ENCODE data around the gene SMC3.
"Not testable (repeated sequence)": the region's sequence is repeated elsewhere in the genome, so short reads cannot be mapped to it uniquely, and the experiment has no call there.

Gene SMC3

DNA sequence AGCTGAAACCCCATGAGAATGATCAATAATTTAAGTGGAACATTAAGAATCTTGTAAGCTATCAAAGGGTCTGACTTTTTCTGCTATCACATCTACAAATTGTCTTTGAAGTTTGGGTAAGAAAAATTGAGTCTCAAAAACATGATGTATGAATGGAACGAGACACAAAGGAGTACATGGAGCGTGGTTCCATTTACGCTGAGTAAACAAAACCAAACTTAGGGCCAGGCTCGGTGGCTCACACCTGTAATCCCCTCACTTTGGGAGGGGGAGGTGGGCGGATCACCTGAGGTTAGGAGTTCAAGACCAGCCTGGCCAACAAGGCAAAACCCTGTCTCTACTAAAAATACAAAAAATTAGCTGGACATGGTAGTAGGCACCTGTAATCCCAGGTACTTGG lies 24.3 kb downstream of the SMC3 start:
- DNase-seq: no peak

DNA sequence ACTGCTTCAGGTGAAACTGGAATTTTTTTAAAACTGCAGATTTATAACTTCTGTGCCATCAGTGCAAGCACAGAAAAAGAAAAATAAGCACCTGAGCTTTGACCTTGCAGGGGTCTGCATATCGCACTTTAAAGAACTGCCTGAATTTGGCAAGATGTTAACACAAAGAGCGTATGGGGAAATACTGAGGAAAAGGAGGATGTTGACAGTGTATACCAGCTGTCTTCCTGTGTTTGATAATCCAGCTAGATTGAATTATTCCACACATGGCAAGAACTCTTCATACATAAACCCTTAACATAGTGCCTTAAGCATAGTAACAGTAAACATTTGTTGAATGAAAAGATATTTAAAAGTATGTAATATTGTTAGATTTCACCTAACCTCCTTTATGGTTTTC lies 30.0 kb downstream of the SMC3 start:
- DNase-seq: no peak

DNA sequence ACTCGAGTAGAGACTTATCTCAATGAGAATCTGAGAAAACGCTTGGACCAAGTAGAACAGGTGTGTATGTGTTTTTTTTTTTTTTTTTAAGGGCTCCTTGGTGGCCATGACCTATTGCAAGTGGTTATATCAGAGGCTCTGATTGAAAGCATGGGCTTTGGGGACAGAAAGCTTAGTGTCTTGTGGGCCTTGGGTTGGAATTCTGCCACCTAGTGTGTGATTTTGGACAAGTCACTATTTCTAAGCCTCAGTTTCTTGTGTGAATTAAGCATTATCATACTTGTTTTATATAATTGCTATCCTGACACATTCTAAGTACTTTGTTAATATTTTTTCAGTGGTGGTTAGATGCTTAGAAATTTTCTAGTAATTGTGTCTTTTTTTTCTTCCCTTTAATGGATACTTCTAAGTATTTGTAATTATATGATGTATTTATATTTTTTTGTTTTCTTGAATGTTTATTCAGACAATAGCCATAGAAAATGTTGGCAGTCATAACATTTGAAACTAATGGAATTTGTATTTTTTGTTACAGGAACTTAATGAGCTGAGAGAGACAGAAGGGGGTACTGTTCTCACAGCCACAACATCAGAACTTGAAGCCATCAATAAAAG lies 33.1 kb downstream of the SMC3 start:
- no peak for DNase-seq

DNA sequence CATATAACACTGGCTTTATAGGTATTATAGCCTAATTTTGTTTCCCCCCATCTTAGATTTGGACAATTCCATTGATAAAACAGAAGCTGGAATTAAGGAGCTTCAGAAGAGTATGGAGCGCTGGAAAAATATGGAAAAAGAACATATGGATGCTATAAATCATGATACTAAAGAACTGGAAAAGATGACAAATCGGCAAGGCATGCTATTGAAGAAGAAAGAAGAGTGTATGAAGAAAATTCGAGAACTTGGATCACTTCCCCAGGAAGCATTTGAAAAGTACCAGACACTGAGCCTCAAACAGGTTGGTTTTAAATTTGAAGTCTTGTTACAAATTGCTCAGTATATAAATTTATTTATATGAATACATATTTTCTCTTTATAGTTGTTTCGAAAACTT lies 34.1 kb downstream of the SMC3 start:
- DNase-seq: no peak

DNA sequence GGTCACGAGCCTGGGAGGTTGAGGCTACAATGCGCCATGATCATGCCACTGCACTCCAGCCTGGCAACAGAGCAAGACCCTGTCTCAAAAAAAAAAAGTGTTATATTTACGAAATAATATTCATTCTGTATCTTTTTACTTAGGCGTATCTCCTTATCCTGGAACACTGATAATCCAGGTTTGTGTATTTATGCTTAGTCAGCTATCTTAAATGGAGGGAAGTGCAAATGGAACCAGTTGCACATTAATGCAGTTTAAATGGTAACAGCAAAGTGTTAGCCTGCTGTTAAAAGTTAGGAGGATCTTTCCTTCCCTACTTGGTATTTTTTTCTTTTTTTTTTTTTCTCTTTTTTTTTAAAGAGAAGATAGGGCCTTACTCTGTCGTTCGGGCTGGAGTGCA lies 40.6 kb downstream of the SMC3 start:
- DNase-seq: no peak

DNA sequence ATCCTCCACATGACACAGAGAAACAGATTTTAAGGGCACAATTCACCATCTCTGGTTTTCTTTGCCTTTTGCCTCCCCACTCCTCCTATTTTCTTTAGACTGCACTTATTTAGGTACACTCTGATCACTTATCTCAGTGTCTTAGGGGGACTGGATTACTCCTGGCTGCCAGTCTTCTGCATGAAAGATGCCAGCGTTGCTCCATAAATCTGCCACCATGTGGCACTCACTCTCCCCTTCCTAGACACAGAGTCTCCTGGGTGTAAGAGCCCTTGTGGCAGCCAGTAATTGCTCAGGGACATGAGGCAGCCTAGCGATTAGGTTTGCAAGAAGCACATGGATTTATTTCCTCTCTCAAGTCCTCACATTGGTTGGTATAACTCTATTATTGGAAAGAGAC lies 42.1 kb downstream of the SMC3 start:
- DNase-seq: no peak

DNA sequence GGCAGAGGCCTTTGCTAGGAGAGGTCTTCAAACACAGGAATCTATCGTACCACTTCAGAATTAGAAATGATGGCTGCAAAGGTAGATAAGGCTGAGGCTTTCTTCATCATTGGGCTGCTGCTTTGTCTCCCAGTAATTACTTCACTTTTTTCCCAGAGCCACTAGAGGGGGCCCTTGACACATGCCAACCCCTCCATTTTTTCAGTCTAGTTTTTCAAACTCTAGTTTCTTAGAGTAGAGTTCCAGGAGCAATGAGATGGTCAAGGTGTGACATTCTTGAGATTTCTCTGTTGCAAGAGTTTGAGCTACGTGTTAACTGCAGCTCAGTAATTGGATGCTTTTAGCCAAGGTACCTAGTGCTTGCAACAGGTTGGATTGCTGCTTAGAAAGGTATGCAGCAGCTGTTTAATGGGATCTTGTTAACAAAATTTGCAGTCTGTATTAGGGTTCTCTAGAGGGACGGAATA lies 42.8 kb downstream of the SMC3 start:
- DNase-seq: no peak

DNA sequence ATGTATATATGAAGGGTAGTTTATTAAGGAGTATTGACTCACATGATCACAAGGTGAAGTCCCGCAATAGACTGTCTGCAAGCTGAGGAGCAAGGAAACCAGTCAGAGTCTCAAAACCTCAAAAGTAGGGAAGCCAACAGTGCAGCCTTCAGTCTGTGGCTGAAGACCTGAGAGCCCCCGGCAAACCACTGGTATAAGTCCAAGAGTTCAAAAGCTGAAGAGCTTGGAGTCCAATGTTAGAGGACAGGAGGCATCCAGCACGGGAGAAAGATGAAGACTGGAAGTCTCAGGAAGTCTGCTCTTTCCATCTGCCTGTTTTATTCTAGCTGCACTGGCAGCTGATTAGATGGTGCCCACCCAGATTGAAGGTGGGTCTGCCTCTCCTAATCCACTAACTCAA lies 43.3 kb downstream of the SMC3 start:
- not testable (repeated sequence) for DNase-seq

DNA sequence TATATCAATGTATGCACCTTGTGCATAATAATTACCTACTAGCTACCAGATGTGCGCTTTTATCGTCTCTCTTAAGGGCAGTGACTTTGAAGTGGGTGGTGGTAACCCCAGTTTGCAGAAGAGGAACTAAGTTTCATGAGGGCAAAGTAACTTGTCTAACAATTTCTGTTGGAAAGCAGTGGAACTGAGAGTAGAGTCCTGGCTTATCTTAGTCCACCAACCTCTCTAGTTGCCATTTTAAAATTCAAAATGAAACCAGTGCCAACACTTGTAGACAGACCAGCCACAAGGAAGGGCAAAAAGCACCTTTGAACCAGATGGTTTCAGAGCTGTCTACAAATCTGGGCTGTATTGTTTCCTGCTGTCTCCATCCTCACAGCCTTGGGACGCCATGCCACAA lies 44.6 kb downstream of the SMC3 start:
- no peak for DNase-seq

DNA sequence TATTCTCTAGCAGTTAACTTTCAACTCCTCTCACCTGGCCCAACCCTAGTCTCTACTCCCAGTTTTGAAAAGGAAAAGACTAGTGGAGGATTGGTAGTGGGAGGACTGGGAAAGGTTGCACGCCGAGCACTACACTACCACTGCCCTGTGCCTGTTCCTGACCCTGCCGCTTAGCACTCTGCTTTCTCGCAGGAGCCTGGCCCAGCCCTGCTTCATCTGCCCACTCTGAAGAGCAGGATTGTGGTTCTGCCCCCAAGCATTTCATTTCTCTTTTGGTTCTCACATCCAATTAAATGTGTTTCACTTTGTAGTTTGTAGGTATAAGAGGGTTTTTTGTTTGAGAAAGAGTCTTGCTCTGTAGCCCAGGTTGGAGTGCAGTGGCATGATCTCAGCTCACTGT lies 45.1 kb downstream of the SMC3 start:
- no peak for DNase-seq

DNA sequence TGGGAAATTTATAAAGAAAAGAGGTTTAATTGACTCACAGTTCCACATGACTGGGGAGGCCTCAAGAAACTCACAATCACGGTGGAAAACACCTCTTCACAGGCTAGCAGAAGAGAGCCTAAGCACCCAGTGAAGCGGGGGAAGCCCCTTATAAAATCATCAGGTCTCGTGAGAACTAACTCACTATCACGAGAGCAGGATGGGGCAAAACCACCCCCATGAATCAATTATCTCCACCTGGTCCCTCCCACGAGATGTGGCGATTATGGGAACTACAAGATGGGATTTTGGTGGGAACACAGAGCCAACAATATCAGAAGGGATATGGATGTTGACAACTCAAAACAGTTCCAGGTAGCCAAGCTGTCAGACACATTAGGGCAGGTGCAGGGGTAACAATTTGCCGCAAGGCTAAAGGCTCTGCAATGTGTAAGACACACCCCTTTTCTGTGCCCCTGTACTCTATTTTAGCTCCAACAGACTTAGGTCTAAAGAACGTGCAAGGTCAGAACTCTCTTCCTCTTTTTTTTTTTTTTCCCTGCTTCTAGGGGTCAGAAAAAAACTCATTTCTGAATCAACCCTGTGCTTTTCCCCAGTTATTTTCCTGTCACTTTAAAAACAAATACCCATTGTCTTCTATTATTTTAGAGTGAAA lies 46.0 kb downstream of the SMC3 start:
- DNase-seq: no peak

DNA sequence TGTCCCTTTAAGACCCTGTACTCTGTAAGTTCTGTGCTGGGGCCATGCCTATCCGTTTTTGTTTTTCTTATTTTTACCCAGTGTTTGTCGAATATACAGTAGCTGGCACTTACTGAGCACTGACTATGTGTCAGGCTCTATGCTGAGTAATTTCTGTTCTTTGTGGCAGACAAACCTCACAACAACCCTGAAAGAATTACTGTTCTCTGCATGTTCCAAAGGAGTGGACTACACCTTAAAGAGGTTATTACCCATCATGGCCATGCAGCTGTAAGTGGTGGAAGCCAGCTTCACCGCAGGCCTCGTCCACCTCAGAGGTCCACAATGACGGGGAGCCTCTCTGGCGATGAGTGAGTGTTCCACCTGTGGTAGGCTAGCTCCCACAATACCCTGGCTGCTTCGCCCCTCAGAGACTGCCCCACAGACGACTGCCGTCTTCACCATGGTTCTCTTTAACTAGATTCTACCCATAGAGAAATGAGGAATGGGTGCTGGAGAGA lies 46.6 kb downstream of the SMC3 start:
- DNase-seq: no peak

DNA sequence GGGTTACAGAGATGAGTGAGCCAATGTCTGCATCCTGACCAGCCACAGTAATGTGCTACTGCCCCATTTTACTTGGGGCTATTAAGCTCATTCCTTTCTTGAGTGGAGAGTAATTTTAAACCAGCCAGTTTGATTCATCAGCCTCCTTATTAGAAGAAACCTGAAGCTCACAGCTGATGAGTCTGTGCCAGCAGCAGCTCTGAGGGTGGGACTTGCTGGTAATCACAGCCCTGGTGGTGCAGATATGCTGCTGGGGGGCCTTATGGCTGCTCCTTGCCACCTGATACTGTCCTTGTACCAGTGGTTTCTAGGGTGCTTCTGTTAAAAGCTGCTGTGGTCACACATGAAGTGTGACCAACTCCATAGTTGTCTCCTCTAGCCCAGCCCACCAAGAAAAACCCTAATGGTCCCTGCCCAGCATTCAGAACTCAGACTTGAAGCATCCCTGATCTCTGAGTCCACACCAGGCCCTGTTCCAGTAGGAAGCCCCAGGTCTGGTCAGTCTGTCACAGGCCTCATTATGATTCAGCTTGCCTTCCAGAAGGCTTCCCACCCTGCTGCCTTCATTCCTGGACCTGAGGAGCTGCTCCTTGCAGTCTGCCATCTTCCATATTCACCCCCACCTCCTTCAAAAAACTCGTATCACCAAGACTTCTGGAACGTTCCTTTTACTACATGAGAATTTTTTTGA lies 47.7 kb downstream of the SMC3 start:
- no peak for DNase-seq

DNA sequence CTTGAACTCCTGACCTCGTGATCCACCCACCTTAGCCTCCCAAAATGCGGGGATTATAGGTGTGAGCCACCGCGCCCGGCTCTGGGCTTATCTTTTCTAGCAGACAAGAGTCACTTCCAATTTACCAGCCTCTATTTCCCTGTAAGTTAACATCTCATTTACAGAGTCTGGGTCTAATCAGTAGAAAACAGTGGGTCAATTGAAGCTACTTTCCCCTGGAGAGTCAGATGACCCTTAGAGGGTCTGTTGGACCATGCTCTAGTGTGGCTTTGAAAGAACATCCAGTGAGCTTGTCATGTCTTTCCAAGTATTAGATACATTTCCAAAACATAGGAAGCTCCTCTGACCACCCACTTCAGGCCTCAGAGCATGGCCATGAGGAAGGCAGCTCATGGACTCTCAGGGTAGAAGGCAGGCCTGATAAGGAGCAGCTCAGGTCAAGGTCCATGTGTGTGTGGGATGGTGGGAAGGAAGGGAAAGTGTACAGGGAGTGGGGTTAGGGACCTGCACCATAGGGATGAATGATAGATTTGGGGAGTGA lies 49.1 kb downstream of the SMC3 start:
- DNase-seq: no peak

DNA sequence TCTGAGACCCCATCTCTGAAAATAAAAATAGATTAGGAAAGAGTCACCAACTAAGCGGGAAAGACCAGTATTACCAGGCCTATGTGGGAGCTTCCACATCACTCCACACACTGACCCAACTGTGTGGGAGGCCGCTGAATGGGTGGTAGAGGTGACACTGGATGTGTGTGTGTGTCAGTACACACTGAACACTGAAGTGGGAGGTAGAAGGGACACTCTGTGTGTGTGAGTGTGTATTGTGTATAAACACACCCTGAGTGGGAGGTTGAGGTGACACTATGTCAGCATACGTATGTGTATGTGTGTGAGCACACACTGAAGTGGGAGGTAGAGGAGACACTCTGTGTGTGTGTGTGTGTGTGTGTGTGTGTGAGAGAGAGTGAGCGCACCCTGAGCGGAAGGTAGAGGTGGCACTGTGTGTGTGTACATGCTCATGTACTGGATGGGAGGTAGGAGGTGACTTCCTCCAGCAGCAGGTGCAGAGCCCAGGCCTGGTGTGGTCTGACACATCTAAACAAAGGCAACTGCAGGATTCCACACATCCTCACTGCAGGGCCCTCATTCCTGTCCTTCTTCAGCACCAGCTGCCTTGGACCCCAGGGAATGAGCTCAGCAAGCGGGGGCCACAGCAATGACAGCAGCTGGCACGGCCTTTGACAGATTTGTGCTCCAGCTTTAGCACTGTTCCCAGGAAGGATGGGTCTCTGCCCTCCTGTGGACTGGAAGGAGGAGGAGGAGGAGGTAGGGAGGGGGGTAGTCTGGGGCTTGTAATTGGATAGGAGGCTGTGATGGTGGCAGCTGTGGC lies 50.1 kb downstream of the SMC3 start:
- no peak for DNase-seq

DNA sequence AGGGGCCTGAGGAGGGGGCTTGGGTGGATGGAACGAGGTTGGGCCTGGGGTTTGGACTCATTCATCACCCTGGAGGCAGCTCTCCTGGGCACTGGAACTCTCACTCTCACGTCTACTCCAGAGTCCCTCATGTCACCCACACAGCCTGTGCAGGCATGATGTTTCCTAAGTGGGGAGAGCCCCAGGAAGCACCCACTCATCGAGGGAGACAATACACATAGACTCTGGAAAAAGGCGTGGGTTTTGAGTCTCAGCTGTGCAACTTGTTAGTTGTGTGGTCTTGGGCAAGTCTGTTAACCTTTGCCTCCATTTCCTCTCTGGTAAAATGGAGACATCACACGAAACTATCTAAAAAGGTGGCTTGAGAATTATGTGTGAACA lies 50.7 kb downstream of the SMC3 start:
- no peak for DNase-seq

DNA sequence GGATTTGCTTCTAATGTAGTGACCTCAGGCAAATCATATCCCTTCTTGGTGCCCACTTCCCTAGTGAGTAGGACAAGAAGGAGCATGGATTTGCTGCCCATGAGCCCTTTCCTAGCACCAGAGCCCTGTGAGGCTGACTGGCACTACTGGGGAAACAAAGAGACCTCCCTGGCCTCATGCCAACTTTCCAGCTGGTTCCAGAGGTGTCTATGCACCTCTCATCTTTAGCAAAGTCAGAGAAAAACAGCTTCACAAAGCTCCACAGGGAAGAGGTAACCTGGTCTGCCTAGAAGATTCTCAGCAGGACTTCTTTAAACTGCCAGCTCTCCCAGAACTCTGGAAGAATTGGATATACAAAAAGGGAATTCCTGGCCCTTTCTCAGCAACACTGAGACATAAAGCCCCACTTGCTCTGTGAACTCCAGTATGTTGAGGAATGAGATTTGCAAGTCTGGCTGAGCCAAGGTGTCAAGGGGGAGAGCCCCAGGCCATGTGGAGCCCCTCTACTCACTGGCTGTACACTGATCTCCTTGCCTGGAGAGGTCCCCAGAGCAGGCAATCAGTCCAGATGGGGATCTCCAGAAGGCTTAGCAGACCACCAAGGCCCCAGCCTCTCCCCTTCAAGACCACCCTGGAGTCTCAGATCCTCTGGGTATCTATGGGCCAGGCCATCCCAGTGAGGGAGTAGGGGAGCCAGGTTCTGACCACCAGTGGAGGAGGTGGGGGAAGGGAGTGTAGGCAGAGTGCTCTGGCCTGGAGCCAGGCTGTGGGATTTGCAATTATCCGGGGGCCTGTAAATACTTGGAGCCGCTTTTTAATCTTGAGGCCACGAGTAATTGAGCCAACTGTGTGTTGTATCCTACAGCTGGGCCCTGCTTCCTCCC lies 52.3 kb downstream of the SMC3 start:
- DNase-seq: no peak

DNA sequence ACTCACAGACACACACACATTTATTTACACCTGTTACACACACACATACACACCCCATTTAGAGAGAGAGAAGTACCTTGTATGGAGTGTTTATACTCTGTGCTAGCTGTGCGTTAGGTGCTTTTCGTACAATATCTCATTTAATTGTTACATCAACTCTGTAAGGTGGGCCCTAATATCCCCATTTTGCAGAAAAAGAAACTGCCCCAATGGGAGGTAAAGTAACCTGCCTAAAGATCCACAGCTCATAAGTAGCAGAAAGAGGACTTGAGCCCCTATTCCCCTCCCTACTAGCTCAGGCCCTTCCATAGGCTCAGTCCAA lies 52.9 kb downstream of the SMC3 start:
- no peak for DNase-seq

DNA sequence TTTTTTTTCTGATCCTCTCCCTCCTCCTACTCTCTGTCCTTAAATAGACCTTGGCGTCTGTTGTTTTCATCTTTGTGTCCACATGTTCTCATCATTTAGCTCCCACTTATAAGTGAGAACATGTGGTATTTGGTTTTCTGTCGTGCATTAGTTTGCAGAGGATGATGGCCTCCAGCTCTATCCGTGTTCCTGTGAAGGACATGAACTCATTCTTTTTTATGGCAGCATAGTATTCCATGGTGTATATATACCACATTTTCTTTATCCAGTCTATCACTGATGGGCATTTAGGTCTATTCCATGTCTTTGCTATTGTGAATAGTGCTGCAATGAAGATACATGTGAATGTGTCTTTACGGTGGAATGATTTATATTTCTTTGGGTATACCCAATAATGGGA lies 55.8 kb downstream of the SMC3 start:
- not testable (repeated sequence) for DNase-seq

DNA sequence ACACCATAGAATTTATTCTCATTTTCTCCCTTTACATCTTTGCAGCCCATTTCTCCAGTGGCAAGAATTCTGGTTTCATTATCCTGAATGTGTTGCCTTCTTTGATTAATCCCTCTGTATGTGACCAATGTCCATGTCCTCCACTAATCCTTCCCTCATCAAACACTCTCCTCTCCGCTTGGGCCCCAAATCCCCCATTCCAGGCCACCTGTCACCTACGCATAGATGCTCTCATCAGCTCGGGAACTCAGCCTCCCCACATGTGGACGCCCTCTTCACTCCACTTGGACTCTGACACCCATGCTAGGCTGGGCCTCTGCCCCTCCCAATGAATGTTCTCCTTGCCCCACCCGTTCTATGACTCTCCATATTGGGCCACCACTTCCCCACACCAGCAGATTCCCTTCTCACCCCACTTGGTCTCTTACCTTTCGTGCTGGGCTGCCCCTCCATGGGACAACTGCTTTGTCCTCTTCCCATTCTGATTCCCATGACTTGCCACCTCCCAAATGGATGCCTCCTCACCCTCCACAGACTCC lies 57.9 kb downstream of the SMC3 start:
- DNase-seq: no peak

DNA sequence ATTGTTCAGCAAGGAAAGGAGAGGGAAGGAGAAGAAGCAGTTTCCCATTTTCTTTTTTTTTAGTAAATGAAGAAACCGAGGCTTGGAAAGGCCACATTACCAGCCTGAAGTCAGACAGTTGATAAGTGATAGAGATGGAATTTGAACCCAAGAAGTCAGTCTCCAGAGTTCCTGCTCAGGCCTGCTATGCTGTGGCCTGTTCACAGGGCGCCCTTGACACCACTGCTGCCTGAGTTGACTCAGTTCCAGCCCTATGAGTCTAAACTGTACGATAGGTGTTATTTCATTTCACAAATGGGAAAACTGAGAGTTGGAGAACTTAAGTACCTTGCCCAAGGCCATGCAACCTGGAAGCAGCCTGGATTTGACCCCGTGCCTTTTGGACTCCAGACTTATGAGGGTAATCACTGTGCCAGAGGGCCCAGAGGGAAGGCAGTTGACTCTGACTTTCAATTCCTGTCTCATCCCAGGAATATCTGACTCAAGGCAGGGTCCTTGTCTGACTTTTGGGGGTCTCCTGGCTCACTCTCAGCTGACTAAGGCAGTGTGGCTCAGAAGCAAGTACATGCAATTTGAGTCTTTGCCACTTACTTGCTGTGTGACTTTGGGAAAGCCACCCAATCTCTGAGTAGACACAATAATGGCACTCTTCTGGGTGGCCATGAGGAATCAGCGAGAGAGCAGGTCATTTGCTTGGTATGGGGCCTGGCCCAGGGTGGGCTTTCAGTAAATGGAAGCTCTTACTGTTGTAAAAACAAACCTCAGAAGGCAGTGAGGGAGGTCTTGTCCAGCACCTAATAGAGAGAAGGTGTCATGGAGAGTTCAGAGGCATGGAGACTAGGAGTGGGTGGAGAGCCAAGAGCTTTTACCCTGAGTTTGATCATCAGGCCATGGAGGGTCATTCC lies 58.7 kb downstream of the SMC3 start:
- DNase-seq: no peak
